OCI-LY3 (cell line): Measurements from ENCODE around the gene SRSF12.

ENCODE experiments used
- H2AFZ ChIP-seq: fragments of 200-600, 300-600 bp; shearing (Covaris generic); 2 replicates; pipeline ENCODE4 v1.6.0; 2014; ENCODE audit warnings: antibody characterized with exemption, low read depth, low read length
- H3K27ac ChIP-seq: fragments of 200-600, 300-600 bp; sonication (generic); 2 replicates; pipeline ENCODE4 v1.5.1; 2014; ENCODE audit warnings: mild to moderate bottlenecking, low read length, moderate library complexity, mixed read lengths
- H3K27me3 ChIP-seq: fragments of 200-600, 300-600 bp; sonication (generic); 2 replicates; pipeline ENCODE4 v1.6.1; 2014; ENCODE audit warnings: low read depth, low read length, mixed read lengths
- H3K36me3 ChIP-seq: fragments of 200-600, 300-600 bp; sonication (generic); replicated peaks from 2 replicates; pipeline ENCODE3; 2014; ENCODE audit warnings: low read depth, low read length, mixed read lengths
- H3K4me1 ChIP-seq: fragments of 300-600, 200-600 bp; sonication (generic); 2 replicates; pipeline ENCODE4 v1.6.1; 2014; ENCODE audit warnings: low read length, mixed read lengths
- H3K4me2 ChIP-seq: fragments of 200-600, 300-600 bp; sonication (generic); 2 replicates; pipeline ENCODE4 v1.6.1; 2014; ENCODE audit warnings: low read length, mixed read lengths
- H3K4me3 ChIP-seq: fragments of 300-600, 200-600 bp; sonication (generic); 2 replicates; pipeline ENCODE4 v1.5.1; 2014; ENCODE audit warnings: antibody characterized with exemption, mild to moderate bottlenecking, low read length, moderate library complexity
- H3K79me2 ChIP-seq: fragments of 300-600, 200-600 bp; shearing (Covaris generic); 2 replicates; pipeline ENCODE4 v1.6.1; 2014; ENCODE audit warnings: mild to moderate bottlenecking, low read length, mixed read lengths
- H3K9ac ChIP-seq: fragments of 300-600, 200-600 bp; shearing (Covaris generic); 2 replicates; pipeline ENCODE4 v1.6.0; 2014; ENCODE audit warnings: mild to moderate bottlenecking, low read length, moderate library complexity
- H3K9me3 ChIP-seq: fragments of 200-600, 300-600 bp; shearing (Covaris generic); 2 replicates; pipeline ENCODE4 v1.6.1; 2014; ENCODE audit warnings: low read length, mixed read lengths; ENCODE audit not compliant: insufficient read depth
- H4K20me1 ChIP-seq: fragments of 200-600, 300-600 bp; sonication (generic); 2 replicates; pipeline ENCODE4 v1.6.1; 2016; ENCODE audit warnings: low read length, mixed read lengths; ENCODE audit not compliant: insufficient read depth
- CTCF ChIP-seq: fragments of 200-600, 300-600 bp; sonication (generic); IDR thresholded peaks from 2 replicates; pipeline ENCODE4 v1.5.1; 2014; ENCODE audit warnings: antibody characterized with exemption, low read length, low read depth
- EZH2phosphoT487 ChIP-seq: fragments of 200-600 bp; shearing (Covaris generic); IDR thresholded peaks from 2 replicates; pipeline ENCODE4 v1.6.1; 2018; ENCODE audit warnings: antibody characterized with exemption, mixed run types, low read depth

Gene SRSF12

GRCh38 chr6:89054208-89054607 is 63.7 kb downstream of the SRSF12 start:
- Histone ChIP-seq H4K20me1 (no peaks in the 10 kb centered on the region), H3K4me1 (no peaks in the 10 kb centered on the region), H3K9me3 (no peaks in the 10 kb centered on the region), H3K79me2 (no peaks in the 10 kb centered on the region), H3K27me3 (no peaks in the 10 kb centered on the region), H3K4me3 (no peak overlapping the region), H2AFZ (no peak overlapping the region), H3K9ac (no peak overlapping the region), H3K36me3 (no peaks in the 10 kb centered on the region), H3K4me2 (no peak overlapping the region), H3K27ac (no peak overlapping the region)
- TF ChIP-seq EZH2phosphoT487: no peak
- TF ChIP-seq CTCF: no peak

- H2AFZ ChIP-seq: no peak overlapping the region
- no peak overlapping the region for H3K4me3 ChIP-seq
- TF ChIP-seq CTCF (no peak), EZH2phosphoT487 (no peak)
- H4K20me1 ChIP-seq: no peaks in the 10 kb centered on the region
- H3K4me1 ChIP-seq: no peaks in the 10 kb centered on the region
- H3K27ac ChIP-seq: no peak overlapping the region
- H3K9ac ChIP-seq: no peak overlapping the region
- H3K27me3 ChIP-seq: no peaks in the 10 kb centered on the region
- no peaks in the 10 kb centered on the region for H3K79me2 ChIP-seq
- H3K4me2 ChIP-seq: no peak overlapping the region
- no peaks in the 10 kb centered on the region for H3K36me3 ChIP-seq
- no peaks in the 10 kb centered on the region for H3K9me3 ChIP-seq
Measured at GRCh38 chr6:89051676-89052075, 66.2 kb downstream of the SRSF12 start.

- no peak overlapping the region for H3K4me3 ChIP-seq
- H3K79me2 ChIP-seq: no peaks in the 10 kb centered on the region
- H3K4me1 ChIP-seq: no peaks in the 10 kb centered on the region
- H4K20me1 ChIP-seq: no peaks in the 10 kb centered on the region
- no peak overlapping the region for H3K27ac ChIP-seq
- no peak overlapping the region for H2AFZ ChIP-seq
- H3K36me3 ChIP-seq: no peaks in the 10 kb centered on the region
- no peaks in the 10 kb centered on the region for H3K27me3 ChIP-seq
- H3K9ac ChIP-seq: no peak overlapping the region
- no peak overlapping the region for H3K4me2 ChIP-seq
- H3K9me3 ChIP-seq: no peaks in the 10 kb centered on the region
- TF ChIP-seq CTCF (no peak), EZH2phosphoT487 (no peak)
Measured at GRCh38 chr6:89050697-89051096, 67.2 kb downstream of the SRSF12 start.

GRCh38 chr6:89050155-89050554 is 67.7 kb downstream of the SRSF12 start:
- H3K9ac ChIP-seq: no peak overlapping the region
- H3K9me3 ChIP-seq: no peaks in the 10 kb centered on the region
- no peaks in the 10 kb centered on the region for H3K79me2 ChIP-seq
- no peaks in the 10 kb centered on the region for H3K4me1 ChIP-seq
- H3K36me3 ChIP-seq: no peaks in the 10 kb centered on the region
- no peaks in the 10 kb centered on the region for H4K20me1 ChIP-seq
- no peak overlapping the region for H3K4me3 ChIP-seq
- TF ChIP-seq CTCF (no peak), EZH2phosphoT487 (no peak)
- no peak overlapping the region for H3K4me2 ChIP-seq
- no peaks in the 10 kb centered on the region for H3K27me3 ChIP-seq
- no peak overlapping the region for H2AFZ ChIP-seq
- no peak overlapping the region for H3K27ac ChIP-seq
